HUES64 (cell line): ENCODE results near the gene ABCB8.
"Not testable (repeated sequence)": the region's sequence is repeated elsewhere in the genome, so short reads cannot be mapped to it uniquely, and the experiment has no call there.

ENCODE experiments used
- H3K27ac ChIP-seq: 2 replicates; pipeline ENCODE4 v1.7.0; 2013; ENCODE audit warnings: low read depth, low read length, inconsistent platforms
- H3K27me3 ChIP-seq: 2 replicates; pipeline ENCODE4 v1.6.1; 2013; ENCODE audit warnings: mild to moderate bottlenecking, low read length; ENCODE audit not compliant: insufficient read depth
- H3K36me3 ChIP-seq: 2 replicates; pipeline ENCODE4 v1.6.1; 2013; ENCODE audit warnings: mild to moderate bottlenecking, low read length; ENCODE audit not compliant: insufficient read depth
- H3K4me1 ChIP-seq: 2 replicates; pipeline ENCODE4 v1.6.1; 2013; ENCODE audit warnings: mild to moderate bottlenecking, low read length, moderate library complexity; ENCODE audit not compliant: insufficient read depth
- H3K4me3 ChIP-seq: 2 replicates; pipeline ENCODE4 v1.5.1; 2013; ENCODE audit warnings: mild to moderate bottlenecking, low read length, moderate library complexity
- H3K9ac ChIP-seq: 2 replicates; pipeline ENCODE4 v1.6.1; 2013; ENCODE audit warnings: mild to moderate bottlenecking, low read depth, low read length
- H3K9me3 ChIP-seq: 2 replicates; pipeline ENCODE4 v1.6.1; 2013; ENCODE audit warnings: low read depth, low read length; ENCODE audit not compliant: insufficient read depth
- WGBS: fragments of 150-250, 120-280 bp; methylation state at CpG from one replicate; pipeline ENCODE4 v1.1.7; 2013; ENCODE audit warnings: missing lambda C conversion rate; 5-methylcytosine and 5-hydroxymethylcytosine counted together

ABCB8 gene

DNA sequence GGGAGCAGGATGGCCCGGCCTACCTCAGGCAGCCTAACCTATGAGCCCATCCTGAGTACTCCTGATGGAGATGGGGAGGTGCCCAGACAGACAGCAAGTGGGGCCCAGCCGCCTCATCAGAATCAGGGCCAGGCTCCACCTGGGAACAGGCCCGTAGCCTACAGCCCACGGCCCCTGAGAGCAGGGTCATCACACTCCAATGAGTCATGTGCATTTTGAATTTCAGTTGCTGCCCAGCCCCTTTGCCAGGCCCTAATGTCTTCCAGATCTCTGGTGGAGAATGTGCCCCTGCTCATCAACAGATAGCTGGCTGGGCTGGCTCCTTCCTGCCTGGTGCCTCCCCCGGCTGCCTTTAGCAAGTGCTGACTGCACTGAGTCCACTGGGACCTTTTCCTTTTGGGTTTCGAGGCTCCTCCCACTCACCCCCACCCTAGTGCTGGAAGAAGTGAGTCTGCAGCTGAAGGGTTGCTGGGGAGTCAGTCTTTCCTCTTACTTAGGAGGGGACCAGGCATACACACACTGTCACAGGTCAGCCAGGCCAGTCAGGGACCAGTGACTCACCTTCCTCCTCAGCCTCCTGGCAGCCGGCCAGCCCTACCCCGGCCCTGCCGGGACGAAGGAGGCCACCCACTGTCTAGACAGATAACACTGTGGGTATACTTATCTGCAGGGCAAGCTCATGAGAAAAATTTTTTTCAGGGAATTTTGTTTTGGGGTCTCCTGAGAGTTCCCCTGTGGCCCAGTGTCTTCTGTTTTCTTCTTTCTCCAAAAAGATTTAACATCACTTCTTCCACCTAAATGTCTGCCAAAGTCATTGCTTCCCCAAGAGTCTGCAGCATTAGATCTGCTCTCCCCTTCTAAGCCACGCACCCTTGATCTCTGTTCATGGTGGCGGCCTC is 10.9 kb downstream of the ABCB8 start:
- 68% methylated on average over 12 of the region's 12 CpGs for WGBS
- Histone ChIP-seq H3K27me3 (no peaks in the 10 kb centered on the region), H3K36me3 (peaks cover 16% of the 10 kb centered on the region), H3K9me3 (no peaks in the 10 kb centered on the region), H3K27ac (no peak overlapping the region), H3K4me1 (peaks cover 4% of the 10 kb centered on the region; the same call in 1 of the 2 replicates), H3K9ac (no peak overlapping the region), H3K4me3 (no peak overlapping the region)

DNA sequence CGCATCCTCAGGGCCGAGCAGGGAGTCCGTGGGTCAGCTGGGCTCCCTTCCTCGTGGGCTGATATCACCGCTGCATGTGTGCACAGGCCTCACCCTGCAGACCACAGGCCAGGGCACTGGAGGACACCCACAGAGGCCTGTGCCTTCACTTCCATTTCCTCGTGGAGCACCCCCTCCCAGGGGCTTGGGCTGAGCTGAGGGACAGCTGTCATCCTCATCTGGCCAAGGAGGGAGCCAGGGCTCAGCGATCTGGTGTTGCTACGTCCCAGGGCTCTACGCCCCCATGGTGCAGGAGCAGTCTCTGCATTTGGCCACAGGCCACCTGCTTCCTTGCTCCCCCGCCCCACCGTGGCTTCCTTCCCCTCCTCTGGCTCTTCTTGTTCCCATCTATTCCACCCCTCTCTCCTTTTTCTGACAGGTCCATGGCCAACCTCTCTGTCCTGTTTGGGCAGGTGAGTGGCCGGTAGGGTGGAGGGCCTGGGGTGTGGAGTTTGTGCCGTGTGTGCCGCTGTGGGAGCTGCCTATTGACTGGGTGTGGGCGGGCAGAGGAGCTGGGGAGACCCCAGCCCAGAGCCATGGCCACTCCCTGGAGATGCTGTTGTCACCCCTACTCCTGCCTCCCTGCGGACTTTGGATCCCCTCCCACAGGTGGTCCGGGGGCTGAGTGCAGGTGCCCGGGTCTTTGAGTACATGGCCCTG is 11.7 kb downstream of the ABCB8 start:
- H3K4me3 ChIP-seq: no peak overlapping the region
- peaks cover 12% of the 10 kb centered on the region for H3K36me3 ChIP-seq
- no peaks in the 10 kb centered on the region for H3K27me3 ChIP-seq
- H3K4me1 ChIP-seq: peaks cover 4% of the 10 kb centered on the region; the same call in 1 of the 2 replicates
- H3K9ac ChIP-seq: no peak overlapping the region
- no peak overlapping the region for H3K27ac ChIP-seq
- 86% methylated on average over 18 of the region's 18 CpGs for WGBS
- H3K9me3 ChIP-seq: no peaks in the 10 kb centered on the region

DNA sequence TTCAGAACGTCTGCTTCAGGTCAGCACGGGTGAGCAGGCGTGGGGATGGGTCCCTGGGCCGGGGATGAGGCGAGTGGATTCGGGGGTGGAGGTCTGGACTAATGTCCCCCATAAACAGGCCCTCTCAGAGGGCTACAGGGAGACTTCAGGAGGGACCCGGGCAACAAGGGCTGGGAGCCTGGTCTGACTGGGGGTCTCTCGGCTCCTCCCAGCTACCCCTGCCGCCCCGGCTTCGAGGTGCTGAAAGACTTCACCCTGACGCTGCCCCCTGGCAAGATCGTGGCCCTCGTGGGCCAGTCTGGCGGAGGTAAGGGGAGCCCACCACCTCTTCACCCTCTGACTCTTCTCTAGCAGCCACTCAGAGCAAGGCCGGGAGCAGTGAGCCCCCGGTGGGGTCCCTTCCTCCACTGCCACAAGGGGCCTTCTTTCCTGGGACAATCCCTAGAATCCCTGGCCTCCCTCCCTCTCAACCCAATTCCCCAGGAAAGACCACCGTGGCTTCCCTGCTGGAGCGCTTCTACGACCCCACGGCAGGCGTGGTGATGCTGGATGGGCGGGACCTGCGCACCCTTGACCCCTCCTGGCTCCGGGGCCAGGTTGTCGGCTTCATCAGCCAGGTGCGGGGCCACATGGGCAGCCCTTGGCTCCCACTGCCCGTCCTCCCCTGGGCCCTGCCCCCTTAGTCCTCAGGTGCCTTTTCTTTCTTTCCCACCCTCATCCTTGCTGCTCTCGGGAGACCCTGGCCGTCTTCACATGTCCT is 12.5 kb downstream of the ABCB8 start:
- Histone ChIP-seq H3K4me1 (peaks cover 4% of the 10 kb centered on the region; the same call in 1 of the 2 replicates), H3K27me3 (no peaks in the 10 kb centered on the region), H3K9me3 (no peaks in the 10 kb centered on the region), H3K27ac (no peak overlapping the region), H3K36me3 (peaks cover 10% of the 10 kb centered on the region), H3K4me3 (no peak overlapping the region), H3K9ac (no peak overlapping the region)
- 93% methylated on average over 30 of the region's 30 CpGs for WGBS

DNA sequence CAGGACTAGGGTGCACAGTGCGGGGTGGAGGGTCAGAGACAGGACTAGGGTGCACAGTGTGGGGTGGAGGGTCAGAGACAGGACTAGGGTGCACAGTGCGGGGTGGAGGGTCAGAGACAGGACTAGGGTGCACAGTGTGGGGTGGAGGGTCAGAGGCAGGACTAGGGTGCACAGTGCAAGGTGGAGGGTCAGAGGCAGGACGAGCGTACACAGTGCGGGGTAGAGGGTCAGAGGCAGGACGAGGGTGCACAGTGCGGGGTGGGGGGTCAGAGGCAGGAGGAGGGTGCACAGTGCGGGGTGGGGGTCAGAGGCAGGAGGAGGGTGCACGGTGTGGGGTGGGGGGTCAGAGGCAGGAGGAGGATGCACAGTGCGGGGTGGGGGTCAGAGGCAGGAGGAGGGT is 15.2 kb downstream of the ABCB8 start:
- H3K4me1 ChIP-seq, H3K27ac ChIP-seq, H3K9me3 ChIP-seq, H3K9ac ChIP-seq, H3K36me3 ChIP-seq, H3K27me3 ChIP-seq, H3K4me3 ChIP-seq: not testable (repeated sequence)
- 89% methylated on average over 10 of the region's 10 CpGs for WGBS

DNA sequence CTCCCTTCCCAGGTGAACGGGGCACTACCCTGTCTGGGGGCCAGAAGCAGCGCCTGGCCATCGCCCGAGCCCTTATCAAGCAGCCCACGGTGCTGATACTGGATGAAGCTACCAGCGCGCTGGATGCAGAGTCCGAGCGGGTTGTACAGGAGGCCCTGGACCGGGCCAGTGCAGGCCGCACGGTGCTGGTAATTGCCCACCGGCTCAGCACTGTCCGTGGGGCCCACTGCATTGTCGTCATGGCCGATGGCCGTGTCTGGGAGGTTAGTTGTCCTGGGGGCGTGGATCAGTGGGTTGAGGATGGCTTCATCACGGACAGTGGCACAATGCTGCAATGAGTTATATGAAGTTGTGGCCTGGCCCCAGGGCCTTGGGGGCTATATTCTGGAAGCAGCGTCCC is 15.7 kb downstream of the ABCB8 start:
- Histone ChIP-seq H3K9ac (no peak overlapping the region), H3K4me3 (no peak overlapping the region), H3K27me3 (peaks cover 6% of the 10 kb centered on the region), H3K27ac (no peak overlapping the region), H3K4me1 (peaks cover 4% of the 10 kb centered on the region; the same call in 1 of the 2 replicates), H3K36me3 (no peaks in the 10 kb centered on the region), H3K9me3 (no peaks in the 10 kb centered on the region)
- WGBS: 95% methylated on average over 20 of the region's 20 CpGs

DNA sequence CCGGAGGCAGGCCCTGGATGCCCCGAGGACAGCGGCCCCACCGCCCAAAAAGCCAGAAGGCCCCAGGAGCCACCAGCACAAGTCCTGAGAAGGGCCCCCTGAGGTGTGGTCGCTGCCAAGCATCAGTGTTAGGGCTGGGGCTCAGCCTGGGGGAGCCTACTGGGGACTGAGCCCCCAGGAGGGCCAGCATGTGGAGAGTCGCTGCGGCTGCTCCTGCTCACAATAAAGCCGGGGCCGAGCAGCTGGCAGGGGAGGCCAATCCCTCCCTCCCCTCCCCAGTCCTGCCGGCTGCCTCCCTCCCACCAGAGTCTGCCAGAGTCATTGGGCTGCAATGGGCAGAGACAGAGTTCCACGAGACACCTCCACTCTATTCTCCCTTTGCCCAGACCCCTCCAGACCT is 17.0 kb downstream of the ABCB8 start:
- Histone ChIP-seq H3K27me3 (peaks cover 19% of the 10 kb centered on the region), H3K9ac (no peak overlapping the region), H3K4me1 (no peaks in the 10 kb centered on the region), H3K4me3 (no peak overlapping the region), H3K36me3 (no peaks in the 10 kb centered on the region), H3K9me3 (no peaks in the 10 kb centered on the region), H3K27ac (no peak overlapping the region)
- 88% methylated on average over 11 of the region's 11 CpGs for WGBS

DNA sequence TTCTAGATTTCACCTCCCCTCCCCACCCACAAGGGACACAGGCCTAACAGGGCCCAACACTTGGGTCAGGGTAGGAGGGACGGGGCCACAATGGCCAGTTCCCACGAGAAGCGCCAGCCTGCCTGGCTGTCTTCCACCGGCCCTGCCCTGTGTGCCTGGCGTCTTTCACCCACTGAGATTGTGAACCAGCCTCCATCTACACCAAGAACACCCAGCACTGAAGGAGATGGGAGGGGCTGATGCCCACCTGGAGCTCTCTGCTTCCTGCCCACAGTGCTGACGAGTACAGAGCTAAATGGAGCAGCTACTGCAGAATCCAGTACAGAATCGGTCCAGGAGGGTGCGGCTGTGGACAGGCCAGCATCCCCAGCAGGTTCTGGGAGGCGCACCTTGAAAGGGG is 17.7 kb downstream of the ABCB8 start:
- no peaks in the 10 kb centered on the region for H3K36me3 ChIP-seq
- no peaks in the 10 kb centered on the region for H3K4me1 ChIP-seq
- peaks cover 26% of the 10 kb centered on the region for H3K27me3 ChIP-seq
- H3K27ac ChIP-seq: no peak overlapping the region
- H3K4me3 ChIP-seq: no peak overlapping the region
- no peak overlapping the region for H3K9ac ChIP-seq
- no peaks in the 10 kb centered on the region for H3K9me3 ChIP-seq
- WGBS: 91% methylated on average over 9 of the region's 9 CpGs

DNA sequence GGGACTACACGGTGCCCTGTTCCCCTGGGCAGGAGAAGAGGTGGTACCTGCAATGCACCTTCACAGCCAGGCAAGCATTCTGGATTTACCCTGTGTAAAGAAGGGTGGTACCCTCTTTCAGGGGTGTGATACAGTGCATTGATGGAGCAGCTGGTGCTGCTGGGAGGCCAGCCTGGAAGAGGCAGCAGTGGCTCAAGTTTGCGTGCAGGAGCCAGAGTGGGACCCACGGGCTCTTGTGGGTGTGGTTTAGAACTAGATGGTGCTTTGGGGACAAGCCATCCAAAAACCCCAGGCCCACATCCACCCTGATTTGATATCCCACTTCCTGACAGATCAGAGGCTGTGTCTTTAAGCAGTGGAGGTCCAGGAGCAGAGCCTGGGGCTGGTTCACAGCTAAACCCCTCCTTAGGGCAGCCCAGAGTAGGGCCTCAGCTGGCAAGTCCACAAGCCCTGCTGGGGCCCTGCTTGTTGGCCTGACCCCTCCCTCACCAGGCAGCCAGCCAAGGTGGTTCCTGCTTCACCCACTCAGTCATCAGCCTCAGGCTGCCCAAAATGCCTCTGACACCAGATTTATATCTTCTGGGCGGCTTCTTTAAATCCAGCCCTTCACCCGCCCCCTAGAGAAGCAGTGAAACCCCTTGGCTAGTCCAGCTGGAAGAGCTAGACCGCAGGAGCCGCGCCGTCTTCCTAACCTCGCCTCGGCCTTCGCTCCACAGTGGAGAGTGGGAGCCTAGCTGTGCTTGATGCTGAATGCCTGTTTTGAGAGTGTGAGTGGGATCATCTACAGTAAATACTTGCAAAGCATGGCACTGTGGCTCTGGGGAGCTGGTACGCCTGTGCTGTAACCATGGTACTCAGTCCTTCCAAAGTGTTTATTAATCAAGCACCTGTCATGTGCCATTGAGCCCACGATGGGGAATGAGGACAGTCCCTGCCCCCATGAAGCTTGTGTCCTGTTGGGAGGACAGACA is 18.6 kb downstream of the ABCB8 start:
- H3K36me3 ChIP-seq: no peaks in the 10 kb centered on the region
- H3K4me1 ChIP-seq: no peaks in the 10 kb centered on the region
- H3K9me3 ChIP-seq: no peaks in the 10 kb centered on the region
- peaks cover 33% of the 10 kb centered on the region for H3K27me3 ChIP-seq
- no peak overlapping the region for H3K27ac ChIP-seq
- no peak overlapping the region for H3K4me3 ChIP-seq
- WGBS: 91% methylated on average over 14 of the region's 14 CpGs
- no peak overlapping the region for H3K9ac ChIP-seq

DNA sequence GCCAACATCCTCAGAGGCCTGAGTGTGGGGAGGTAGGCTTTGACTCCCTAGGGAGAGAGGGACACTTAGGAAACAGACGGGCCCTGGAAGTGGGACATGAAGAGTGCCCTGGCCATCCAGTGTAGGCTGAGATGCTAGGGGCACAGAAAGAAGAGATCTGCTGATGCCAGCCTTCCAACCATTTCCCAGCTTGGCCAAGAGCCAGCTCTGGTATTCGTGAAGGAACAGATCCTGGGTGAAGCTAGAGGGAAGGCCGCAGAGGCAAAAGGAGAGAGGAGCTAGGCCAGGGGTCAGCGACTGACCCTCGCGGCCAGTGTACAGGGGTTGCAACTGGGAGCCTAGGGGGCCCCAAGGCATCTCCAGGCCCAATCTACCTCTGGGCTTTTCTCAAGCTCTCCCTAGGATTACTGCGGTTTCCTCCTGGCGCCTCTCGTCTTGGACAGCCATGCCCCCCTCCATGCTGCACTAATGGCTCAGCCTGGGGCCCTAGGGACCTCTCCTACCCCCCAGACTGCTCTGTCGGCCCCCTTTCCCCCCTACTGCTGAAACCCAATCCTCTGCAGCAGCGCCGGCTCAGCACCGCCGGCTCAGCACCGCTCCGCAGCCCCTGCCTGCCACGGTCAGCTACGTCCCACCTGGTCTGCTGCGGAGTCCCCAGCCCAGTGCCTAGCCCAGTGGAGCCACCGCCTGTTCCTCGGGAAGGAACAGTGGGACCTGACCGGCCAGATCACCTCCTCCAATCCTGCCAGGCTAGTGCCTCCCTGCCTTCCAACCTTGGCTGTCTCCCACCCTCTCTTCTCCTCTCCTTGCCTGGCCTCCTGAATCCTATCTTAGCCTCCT is 19.9 kb downstream of the ABCB8 start, which contains the start of gene ASIC3:
TSS of gene ASIC3 (plus strand) at position 556 of the 840 bp plus-strand sequence. CDS start 355 bp downstream, outside the sequence.
- H3K27me3 ChIP-seq: peaks cover 37% of the 10 kb centered on the region
- no peak within 1 kb of the TSS for H3K27ac ChIP-seq
- no peak within 1 kb of the TSS for H3K4me3 ChIP-seq
- 86% methylated on average over 22 of the region's 22 CpGs for WGBS
- no peaks in the 10 kb centered on the region for H3K36me3 ChIP-seq
- no peak within 1 kb of the TSS; the same call in 1 of the 2 replicates for H3K9ac ChIP-seq
- H3K4me1 ChIP-seq: no peaks in the 10 kb centered on the region
- H3K9me3 ChIP-seq: no peaks in the 10 kb centered on the region
